ENCODE data around the gene ABCD4.
"Not testable (repeated sequence)": the region's sequence is repeated elsewhere in the genome, so short reads cannot be mapped to it uniquely, and the experiment has no call there.

The ABCD4 gene

DNA sequence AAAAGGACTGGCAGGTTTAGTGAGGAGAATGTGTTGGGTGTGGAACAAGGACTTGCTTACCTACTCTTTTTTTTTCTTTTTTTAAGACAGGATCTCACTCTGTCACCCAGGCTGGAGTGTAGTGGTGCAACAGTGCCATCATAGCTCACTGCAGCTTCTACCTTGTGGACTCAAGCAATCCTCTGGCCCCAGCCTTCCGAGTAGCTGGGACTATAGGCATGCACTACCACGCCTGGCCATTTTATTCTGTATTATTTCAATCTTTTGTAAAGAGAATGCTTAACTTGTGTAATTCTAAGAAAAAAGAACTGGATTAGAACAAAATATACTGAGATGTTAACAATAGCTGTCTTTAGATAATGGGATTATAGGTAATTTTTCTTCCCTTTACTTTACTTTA, 43.6 kb upstream of the ABCD4 start:
- Histone ChIP-seq H3K27me3 (ENCODE audit: control insufficient read depth, insufficient read depth, low read length) (no peaks in the 10 kb centered on the region), H3K4me3 (ENCODE audit: low read depth, low read length) (no peak overlapping the region), H3K27ac (no peak overlapping the region), H3K4me2 (ENCODE audit: low read length) (no peak overlapping the region), H3K9me3 (ENCODE audit: control insufficient read depth, low read length) (no peaks in the 10 kb centered on the region), H3K4me1 (no peaks in the 10 kb centered on the region), H3K79me2 (no peaks in the 10 kb centered on the region), H3K36me3 (ENCODE audit: control insufficient read depth, insufficient read depth, low read length) (no peaks in the 10 kb centered on the region), H3K9ac (no peak overlapping the region), H2AFZ (no peak overlapping the region)
- TF ChIP-seq, protein P1, sequence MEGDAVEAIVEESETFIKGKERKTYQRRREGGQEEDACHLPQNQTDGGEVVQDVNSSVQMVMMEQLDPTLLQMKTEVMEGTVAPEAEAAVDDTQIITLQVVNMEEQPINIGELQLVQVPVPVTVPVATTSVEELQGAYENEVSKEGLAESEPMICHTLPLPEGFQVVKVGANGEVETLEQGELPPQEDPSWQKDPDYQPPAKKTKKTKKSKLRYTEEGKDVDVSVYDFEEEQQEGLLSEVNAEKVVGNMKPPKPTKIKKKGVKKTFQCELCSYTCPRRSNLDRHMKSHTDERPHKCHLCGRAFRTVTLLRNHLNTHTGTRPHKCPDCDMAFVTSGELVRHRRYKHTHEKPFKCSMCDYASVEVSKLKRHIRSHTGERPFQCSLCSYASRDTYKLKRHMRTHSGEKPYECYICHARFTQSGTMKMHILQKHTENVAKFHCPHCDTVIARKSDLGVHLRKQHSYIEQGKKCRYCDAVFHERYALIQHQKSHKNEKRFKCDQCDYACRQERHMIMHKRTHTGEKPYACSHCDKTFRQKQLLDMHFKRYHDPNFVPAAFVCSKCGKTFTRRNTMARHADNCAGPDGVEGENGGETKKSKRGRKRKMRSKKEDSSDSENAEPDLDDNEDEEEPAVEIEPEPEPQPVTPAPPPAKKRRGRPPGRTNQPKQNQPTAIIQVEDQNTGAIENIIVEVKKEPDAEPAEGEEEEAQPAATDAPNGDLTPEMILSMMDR (IDR thresholded peaks at IDR 0.05) = no peak

DNA sequence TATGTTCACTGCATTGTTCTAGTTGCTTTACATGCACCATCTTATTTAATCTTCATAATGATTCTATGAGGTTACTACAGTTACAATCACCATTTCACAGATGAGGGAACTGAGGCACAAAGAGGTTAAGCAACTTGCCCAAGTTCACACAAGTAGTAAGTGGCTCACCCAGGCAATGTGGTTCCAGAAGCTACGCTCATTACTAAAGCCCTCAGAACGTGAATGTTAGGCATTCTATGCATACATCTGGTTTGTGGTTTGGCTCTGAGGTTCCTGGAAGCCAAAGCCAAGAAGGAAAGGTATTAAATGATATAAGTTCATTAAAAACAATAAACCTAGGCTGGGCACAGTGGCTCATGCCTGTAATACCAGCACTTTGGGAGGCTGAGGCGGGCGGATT, 31.2 kb upstream of the ABCD4 start:
- Histone ChIP-seq H3K4me3 (ENCODE audit: low read depth, low read length) (no peak overlapping the region), H3K9ac (no peak overlapping the region), H3K27me3 (ENCODE audit: control insufficient read depth, insufficient read depth, low read length) (no peaks in the 10 kb centered on the region), H3K4me1 (no peaks in the 10 kb centered on the region), H3K36me3 (ENCODE audit: control insufficient read depth, insufficient read depth, low read length) (no peaks in the 10 kb centered on the region), H3K79me2 (no peaks in the 10 kb centered on the region), H3K27ac (no peak overlapping the region), H2AFZ (no peak overlapping the region), H3K4me2 (ENCODE audit: low read length) (no peak overlapping the region), H3K9me3 (ENCODE audit: control insufficient read depth, low read length) (no peaks in the 10 kb centered on the region)
- TF ChIP-seq, protein P1 (IDR thresholded peaks at IDR 0.05) = no peak

DNA sequence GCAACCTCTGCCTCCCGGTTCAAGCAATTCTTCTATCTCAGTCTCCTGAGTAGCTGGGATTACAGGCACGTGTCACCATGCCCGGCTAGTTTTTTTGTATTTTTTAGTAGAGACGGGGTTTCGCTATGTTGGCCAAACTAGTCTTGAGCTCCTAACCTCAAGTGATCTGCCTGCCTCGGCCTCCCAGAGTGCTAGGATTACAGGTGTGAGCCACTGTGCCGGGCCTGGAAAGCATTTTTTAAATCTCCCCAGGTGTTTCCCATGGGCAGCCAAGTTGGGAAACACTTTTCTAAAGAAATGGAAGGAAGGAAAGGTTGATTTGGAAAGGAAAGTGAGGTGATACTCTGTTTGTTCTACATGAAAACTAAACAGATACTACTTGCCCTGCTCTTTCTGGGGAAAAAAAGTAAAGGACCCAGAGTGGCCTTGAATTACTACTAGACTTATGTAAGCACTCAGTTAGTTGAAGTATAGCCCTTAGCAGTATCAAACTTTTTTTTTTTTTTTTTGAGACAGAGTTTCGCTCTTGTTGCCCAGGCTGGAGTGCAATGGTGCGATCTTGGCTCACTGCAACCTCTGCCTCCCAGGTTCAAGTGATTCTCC, 27.3 kb upstream of the ABCD4 start:
- not testable (repeated sequence) for H3K4me3 ChIP-seq (ENCODE audit: low read depth, low read length); H3K9ac ChIP-seq; H3K9me3 ChIP-seq (ENCODE audit: control insufficient read depth, low read length); H2AFZ ChIP-seq; H3K4me1 ChIP-seq; H3K4me2 ChIP-seq (ENCODE audit: low read length); H3K36me3 ChIP-seq (ENCODE audit: control insufficient read depth, insufficient read depth, low read length); H3K79me2 ChIP-seq; H3K27ac ChIP-seq; H3K27me3 ChIP-seq (ENCODE audit: control insufficient read depth, insufficient read depth, low read length)

DNA sequence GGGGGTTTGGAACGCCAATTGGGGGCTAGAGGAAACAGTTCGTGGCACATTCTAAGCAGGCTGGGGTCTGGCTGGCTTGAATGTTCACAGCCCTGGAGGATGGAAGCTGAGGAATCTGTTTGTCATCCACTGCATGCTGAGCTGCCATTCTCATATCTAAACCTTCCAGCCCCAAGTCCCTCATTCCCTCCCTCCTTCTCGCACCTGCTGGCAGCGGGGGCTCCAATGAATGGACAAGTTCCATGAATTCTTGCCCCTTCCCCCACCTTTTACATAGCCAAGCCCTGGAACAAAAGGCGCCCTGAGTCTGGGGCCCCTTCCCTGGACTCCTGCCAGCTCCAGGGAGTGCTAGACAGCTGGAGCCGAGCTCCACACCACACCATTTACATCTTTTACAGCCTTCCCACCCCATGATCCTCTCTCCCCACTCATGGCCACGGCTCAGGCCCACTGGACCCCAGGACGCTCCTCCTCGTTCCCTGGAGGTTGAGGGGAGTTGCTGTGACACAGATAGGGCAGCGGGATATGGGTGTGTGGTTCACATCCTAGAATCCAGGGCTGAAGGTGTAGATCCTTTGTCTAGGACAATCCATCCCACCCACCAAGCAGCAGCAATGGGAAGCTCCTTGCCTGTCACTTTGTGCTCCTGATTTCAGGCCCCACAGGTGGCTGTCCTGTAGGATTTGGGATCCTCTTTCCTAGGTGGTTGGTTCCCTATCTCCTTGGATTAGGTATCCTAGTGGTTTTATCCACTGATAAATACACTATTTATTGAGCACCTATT, 23.8 kb upstream of the ABCD4 start:
- TF ChIP-seq, protein P1 (IDR thresholded peaks at IDR 0.05) = no peak
- H3K4me2 ChIP-seq (ENCODE audit: low read length) = no peak overlapping the region
- H3K27me3 ChIP-seq (ENCODE audit: control insufficient read depth, insufficient read depth, low read length) = no peaks in the 10 kb centered on the region
- no peak overlapping the region for H3K9ac ChIP-seq
- H2AFZ ChIP-seq = no peak overlapping the region
- H3K79me2 ChIP-seq = no peaks in the 10 kb centered on the region
- H3K4me3 ChIP-seq (ENCODE audit: low read depth, low read length) = no peak overlapping the region
- no peaks in the 10 kb centered on the region for H3K9me3 ChIP-seq (ENCODE audit: control insufficient read depth, low read length)
- no peaks in the 10 kb centered on the region for H3K4me1 ChIP-seq
- no peak overlapping the region for H3K27ac ChIP-seq
- no peaks in the 10 kb centered on the region for H3K36me3 ChIP-seq (ENCODE audit: control insufficient read depth, insufficient read depth, low read length)

DNA sequence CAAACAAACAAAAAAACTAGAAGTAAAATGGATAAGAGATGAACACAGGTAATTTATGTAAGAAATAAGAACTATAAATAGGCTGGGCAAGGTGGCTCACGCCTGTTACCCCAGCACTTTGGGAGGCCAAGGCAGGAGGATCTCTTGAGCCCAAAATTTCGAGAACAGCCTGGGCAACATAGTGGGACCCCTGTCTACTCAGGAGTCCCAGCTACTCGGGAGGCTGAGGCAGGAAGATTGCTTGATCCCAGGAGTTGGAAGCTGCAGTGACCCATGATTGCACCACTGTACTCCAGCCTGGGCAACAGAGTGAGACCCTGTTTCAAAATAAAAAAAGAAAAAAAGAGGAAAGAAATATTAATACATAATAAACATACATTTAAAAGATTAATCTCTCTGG, 22.7 kb upstream of the ABCD4 start:
- Histone ChIP-seq H3K79me2 (no peaks in the 10 kb centered on the region), H3K9ac (no peak overlapping the region), H3K4me3 (ENCODE audit: low read depth, low read length) (no peak overlapping the region), H3K9me3 (ENCODE audit: control insufficient read depth, low read length) (no peaks in the 10 kb centered on the region), H3K4me2 (ENCODE audit: low read length) (no peak overlapping the region), H3K27ac (no peak overlapping the region), H2AFZ (no peak overlapping the region), H3K4me1 (no peaks in the 10 kb centered on the region), H3K36me3 (ENCODE audit: control insufficient read depth, insufficient read depth, low read length) (no peaks in the 10 kb centered on the region), H3K27me3 (ENCODE audit: control insufficient read depth, insufficient read depth, low read length) (no peaks in the 10 kb centered on the region)
- TF ChIP-seq, protein P1 (IDR thresholded peaks at IDR 0.05) = no peak
